Adipocyte (in vitro differentiated cells): ENCODE measurements around the gene TIMM17A.

ENCODE experiments used
- DNase-seq: peaks from one replicate; pipeline ENCODE4 v3.0.0-alpha.2; 2015; ENCODE audit warnings: low read depth
- H3K27me3 ChIP-seq: replicated peaks from 2 replicates; pipeline ENCODE4 v1.7.0; 2013; ENCODE audit warnings: mild to moderate bottlenecking, low read length, moderate library complexity; ENCODE audit not compliant: control insufficient read depth, insufficient read depth
- H3K36me3 ChIP-seq: 2 replicates; pipeline ENCODE4 v1.7.0; 2013; ENCODE audit warnings: low read length, mild to moderate bottlenecking, moderate library complexity; ENCODE audit not compliant: control insufficient read depth, insufficient read depth, severe bottlenecking
- H3K4me1 ChIP-seq: 2 replicates; pipeline ENCODE4 v1.7.0; 2013; ENCODE audit warnings: mild to moderate bottlenecking, low read length, moderate library complexity; ENCODE audit not compliant: control insufficient read depth, insufficient read depth
- H3K4me3 ChIP-seq: 2 replicates; pipeline ENCODE4 v1.7.0; 2013; ENCODE audit warnings: mild to moderate bottlenecking, low read length, moderate library complexity
- H3K9ac ChIP-seq: 2 replicates; pipeline ENCODE4 v1.7.0; 2013; ENCODE audit warnings: mild to moderate bottlenecking, low read length, moderate library complexity
- H3K9me3 ChIP-seq: 2 replicates; pipeline ENCODE4 v1.7.0; 2013; ENCODE audit warnings: mild to moderate bottlenecking, low read length, moderate library complexity; ENCODE audit not compliant: control insufficient read depth

TIMM17A gene

DNA sequence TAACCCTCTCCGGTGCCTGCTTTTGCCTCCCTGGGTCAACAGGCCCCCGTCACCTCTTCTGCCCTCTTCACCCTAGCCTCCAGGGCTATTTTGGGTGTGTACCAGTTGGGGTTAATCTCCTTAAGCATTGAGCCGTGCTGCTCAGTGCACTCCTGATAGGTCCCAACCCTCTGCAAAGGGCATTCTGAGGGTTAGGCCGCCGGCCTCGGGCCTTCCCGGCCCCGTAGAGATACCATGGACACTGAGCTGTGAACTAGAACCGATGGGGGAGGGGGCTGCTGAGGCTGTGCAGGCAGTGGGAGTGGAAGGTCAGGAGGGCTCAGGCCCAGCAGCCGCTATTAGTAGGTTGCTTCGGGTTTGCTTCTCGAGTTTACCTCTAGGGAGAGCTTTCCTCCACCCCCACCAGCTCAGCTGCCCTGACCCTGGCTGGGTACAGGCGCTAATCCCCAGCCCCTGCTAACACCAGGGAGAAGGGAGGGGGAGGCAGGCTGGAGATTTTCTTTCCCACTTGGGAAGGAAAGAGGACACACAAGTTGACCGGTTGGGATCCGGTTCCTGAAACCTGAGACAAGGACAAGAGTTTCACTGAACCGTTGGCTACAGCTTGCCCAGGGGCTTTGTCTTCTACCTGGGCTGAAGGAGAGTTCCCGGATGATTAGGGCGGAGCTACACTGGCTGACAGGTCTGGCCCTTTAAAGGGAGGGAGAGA lies 13.7 kb upstream of the TIMM17A start:
- Histone ChIP-seq H3K9ac (peak overlapping the region; percentile 73), H3K4me3 (peak overlapping the region; percentile 45)

DNA sequence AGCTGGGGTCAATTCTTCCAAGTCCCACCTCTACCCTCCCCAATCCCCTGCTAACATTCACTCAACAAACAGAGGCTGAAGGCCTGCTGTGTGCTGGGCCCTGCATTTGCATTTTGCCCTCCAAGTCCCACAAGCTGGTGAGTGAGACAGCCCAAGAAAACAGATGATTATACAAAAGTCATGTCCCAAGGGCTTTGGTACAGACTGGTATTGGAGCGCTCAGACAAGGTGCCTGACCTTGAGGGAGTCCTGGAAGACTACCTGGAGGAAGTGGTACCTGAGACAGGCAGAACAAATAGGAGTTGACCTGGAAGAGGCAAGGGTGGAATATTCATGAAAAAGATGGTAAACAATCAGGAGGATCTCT lies 13.2 kb upstream of the TIMM17A start:
- Histone ChIP-seq H3K9ac (peak overlapping the region; percentile 73), H3K36me3 (no peaks in the 10 kb centered on the region), H3K4me1 (peaks cover 67% of the 10 kb centered on the region), H3K9me3 (no peaks in the 10 kb centered on the region), H3K27me3 (no peaks in the 10 kb centered on the region), H3K4me3 (peak overlapping the region; percentile 45)
- no peak for DNase-seq

More for the DNA sequence above, 13.7 kb upstream of the TIMM17A start:
- Histone ChIP-seq H3K9me3 (no peaks in the 10 kb centered on the region), H3K27me3 (no peaks in the 10 kb centered on the region), H3K36me3 (no peaks in the 10 kb centered on the region), H3K4me1 (peaks cover 62% of the 10 kb centered on the region)
- DNase-seq = no peak

DNA sequence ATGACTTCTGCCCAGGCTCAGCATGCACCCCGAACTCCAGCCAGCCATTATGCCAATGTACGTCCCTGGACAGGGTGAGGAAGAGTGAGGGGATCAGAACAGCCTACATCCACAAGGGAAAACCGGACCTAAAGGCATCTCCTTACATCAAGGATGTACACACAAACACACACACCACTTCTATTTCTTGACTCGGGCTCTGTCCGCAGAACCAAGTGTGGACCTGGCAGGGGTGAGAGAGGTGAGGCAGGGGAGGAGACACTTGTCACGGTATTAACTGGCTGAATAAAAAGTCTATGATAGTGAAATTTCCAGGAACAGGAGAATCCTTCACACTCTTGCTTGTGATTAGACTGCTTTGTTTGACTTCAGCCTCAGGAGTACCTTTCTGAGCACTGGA lies 11.3 kb upstream of the TIMM17A start:
- Histone ChIP-seq H3K27me3 (no peaks in the 10 kb centered on the region), H3K9ac (peak overlapping the region; percentile 97), H3K4me1 (peaks cover 63% of the 10 kb centered on the region), H3K9me3 (no peaks in the 10 kb centered on the region), H3K4me3 (peak overlapping the region; percentile 98), H3K36me3 (no peaks in the 10 kb centered on the region)
- no peak for DNase-seq

DNA sequence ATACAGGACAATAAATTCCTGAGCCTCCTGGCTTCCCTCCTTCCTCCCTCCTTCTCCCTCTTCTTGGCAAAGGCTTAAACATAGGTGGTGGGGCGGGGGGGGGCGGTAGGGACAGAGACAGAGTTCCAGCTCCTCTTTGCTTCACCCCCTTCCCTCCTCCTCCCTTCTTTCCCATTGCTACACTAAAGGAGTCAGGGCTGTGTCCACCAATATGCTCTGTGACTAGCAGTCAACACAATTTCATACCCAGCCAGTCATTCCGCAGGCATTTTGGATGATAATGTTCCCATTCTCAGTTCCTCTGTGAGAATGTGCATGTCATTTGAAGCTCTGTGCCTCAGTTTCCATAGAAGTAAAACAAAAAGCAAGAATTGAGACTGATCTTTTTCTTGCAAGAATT lies 10.7 kb upstream of the TIMM17A start:
- no peaks in the 10 kb centered on the region for H3K27me3 ChIP-seq
- H3K36me3 ChIP-seq = no peaks in the 10 kb centered on the region
- DNase-seq = peak; percentile 22
- H3K4me3 ChIP-seq = peak overlapping the region; percentile 98
- no peaks in the 10 kb centered on the region for H3K9me3 ChIP-seq
- H3K4me1 ChIP-seq = peaks cover 62% of the 10 kb centered on the region
- peak overlapping the region; percentile 97 for H3K9ac ChIP-seq

DNA sequence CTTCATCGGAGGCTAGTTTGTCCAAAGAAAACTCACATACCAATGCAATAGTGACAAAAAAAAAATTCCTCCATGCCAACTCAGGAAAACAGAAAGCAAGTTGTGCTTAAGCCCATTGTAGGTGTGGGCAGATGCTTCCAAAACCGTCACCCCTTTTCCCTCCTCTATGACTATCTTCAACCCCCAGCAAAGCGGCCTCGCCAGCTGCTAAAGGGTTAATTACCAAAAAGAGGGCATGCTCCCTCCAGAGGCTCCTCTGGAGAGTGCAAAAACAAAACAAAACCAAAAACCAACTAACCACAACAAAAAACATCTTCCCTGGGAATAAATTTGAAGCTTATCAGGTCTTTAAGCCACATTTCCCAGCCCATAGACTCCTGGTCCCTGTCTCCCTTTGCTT lies 10.1 kb upstream of the TIMM17A start:
- peak overlapping the region; percentile 98 for H3K4me3 ChIP-seq

DNA sequence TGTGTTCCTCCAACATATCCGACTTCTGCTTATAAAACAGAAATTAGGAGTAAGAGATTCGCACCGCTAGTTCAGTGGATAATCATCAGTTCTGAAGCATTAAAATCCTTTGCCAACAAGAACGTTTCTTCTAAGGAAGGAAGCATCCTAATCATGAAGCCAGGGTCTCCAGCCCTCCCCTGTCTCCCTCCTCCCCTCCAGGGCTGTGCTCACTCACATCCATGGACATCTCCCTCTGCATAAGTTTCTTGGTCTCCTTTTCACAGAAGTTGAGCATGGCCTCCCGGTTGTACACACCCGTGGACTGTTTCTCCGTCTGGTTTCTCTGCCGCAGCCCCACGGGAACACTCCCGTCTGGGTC lies 9.5 kb upstream of the TIMM17A start:
- peak overlapping the region; percentile 98 for H3K4me3 ChIP-seq
- peak; percentile 28 for DNase-seq
- no peaks in the 10 kb centered on the region for H3K36me3 ChIP-seq
- H3K27me3 ChIP-seq = no peaks in the 10 kb centered on the region
- H3K9me3 ChIP-seq = no peaks in the 10 kb centered on the region
- H3K4me1 ChIP-seq = peaks cover 67% of the 10 kb centered on the region
- H3K9ac ChIP-seq = peak overlapping the region; percentile 97

More for the DNA sequence above, 10.1 kb upstream of the TIMM17A start:
- H3K36me3 ChIP-seq = no peaks in the 10 kb centered on the region
- peak; percentile 63 for DNase-seq
- H3K9ac ChIP-seq = peak overlapping the region; percentile 97
- no peaks in the 10 kb centered on the region for H3K9me3 ChIP-seq
- no peaks in the 10 kb centered on the region for H3K27me3 ChIP-seq
- H3K4me1 ChIP-seq = peaks cover 65% of the 10 kb centered on the region

DNA sequence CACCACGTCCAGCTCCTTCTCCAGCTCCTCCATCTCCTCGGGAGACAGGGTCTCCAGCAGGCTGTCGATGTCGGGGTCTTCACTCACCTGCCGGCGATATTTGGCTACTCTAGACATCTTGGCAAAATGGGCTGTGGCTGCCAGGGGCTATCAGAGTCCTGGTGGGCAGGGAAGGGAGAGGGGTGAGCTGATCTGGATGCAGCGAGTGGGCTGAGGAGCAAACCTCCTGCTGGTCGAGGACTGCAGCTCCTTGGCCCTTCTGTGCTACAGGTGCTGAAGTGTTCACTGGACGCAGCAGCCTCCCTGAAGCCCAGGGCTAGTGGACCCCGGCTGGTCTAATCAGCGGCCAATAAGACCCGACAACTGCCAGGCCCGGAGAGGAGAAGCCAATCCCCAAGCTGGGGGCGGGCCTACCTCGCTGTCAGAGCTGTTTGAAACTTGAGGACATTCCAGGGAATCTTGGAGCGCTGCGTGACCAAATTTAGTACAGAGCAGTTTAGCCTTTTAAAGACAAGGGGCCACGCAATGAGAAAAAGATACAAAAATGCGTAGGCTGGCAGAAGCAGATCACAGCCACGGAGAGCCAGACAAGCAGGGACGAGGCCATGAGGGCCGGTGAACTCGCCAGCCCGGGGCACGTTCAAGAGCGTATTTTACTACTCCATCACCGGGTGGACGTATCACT lies 8.9 kb upstream of the TIMM17A start, which contains the start of gene LMOD1:
Gene LMOD1, minus strand, starts transcription at position 325 of the 685 bp plus-strand sequence. Its CDS starts 208 bp downstream, at position 117.
- DNase-seq = peak; percentile 98
- Histone ChIP-seq H3K36me3 (no peaks in the 10 kb centered on the region), H3K27me3 (no peaks in the 10 kb centered on the region), H3K9ac (peak within 1 kb of the TSS; percentile 97), H3K9me3 (no peaks in the 10 kb centered on the region), H3K4me3 (peak within 1 kb of the TSS; percentile 98), H3K4me1 (peaks cover 65% of the 10 kb centered on the region)

DNA sequence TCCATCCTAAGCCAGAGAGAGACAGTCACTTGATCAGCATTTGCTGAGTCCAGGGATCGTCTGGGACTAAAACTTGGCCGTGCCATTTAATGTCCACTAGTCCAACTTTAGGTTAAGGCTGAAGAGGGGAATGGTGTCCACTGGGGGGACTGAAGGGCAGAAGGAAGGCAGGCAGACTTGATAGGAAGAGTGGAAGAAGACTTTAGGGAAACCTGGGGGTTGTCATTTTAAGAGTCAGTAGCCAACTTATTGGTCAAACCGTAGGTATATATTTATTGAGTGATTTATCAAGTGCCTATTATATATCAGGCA lies 7.7 kb upstream of the TIMM17A start:
- no peaks in the 10 kb centered on the region for H3K9me3 ChIP-seq
- no peaks in the 10 kb centered on the region for H3K36me3 ChIP-seq
- no peak for DNase-seq
- no peaks in the 10 kb centered on the region for H3K27me3 ChIP-seq
- H3K4me3 ChIP-seq = peak overlapping the region; percentile 98
- peak overlapping the region; percentile 97 for H3K9ac ChIP-seq
- peaks cover 52% of the 10 kb centered on the region for H3K4me1 ChIP-seq

DNA sequence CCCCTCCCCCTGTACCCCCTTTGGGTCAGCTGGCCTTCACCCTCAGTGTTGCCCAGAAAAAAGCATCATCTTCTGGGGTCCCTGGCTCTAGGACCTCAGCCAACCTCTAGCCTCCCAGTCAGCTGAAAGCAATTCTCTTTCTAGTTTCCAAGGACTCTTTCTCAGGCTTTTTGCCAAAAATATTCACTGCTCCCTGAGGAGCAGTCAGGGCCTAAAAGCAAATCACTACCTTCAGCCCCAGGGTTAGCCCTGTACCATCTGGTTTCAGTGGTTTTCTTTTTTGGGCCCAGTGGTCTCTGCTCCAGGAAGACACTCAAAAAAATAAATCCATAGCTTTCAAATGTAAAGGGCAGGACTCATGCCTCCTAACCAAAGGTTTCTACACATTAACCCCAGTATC lies 5.8 kb upstream of the TIMM17A start:
- Histone ChIP-seq H3K9ac (peak overlapping the region; percentile 53), H3K27me3 (no peaks in the 10 kb centered on the region), H3K4me1 (peaks cover 40% of the 10 kb centered on the region), H3K4me3 (no peak overlapping the region), H3K9me3 (no peaks in the 10 kb centered on the region), H3K36me3 (no peaks in the 10 kb centered on the region)
- DNase-seq = peak; percentile 34

DNA sequence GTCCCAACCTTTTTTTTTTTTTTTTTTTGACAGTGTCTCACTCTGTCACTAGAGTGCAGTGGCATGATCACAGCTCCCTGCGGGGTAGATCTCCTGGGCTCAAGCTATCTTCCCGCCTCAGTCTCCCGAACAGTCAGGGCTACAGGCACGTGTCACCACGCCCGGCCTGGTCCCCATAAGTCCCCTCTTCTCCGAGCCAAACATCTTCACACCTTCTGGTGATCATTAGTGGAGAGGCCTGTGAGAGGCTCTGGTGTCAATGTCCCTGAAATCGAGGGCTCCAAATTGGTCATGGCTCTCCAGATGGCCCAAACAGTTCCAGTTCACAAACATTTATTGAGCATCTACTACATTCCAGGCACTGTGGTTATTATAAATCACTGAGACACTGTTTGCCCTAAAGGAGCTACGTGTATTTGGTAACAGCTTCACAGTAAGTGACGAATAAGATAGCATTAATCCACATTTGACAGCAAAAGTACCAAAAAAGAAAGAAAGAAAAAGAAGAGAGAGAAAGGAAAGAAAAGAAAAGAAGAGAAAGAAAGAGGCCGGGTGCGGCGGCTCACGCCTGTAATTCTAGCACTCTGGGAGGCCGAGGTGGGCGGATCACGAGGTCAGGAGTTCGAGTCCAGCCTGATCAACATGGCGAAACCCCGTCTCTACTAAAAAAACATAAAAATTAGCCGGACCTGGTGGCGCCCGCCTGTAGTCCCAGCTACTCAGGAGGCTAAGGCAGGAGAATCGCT lies 867 bp upstream of the TIMM17A start:
- Histone ChIP-seq H3K4me3 (peak overlapping the region; percentile 88), H3K36me3 (peaks cover 20% of the 10 kb centered on the region), H3K9me3 (no peaks in the 10 kb centered on the region), H3K27me3 (no peaks in the 10 kb centered on the region), H3K4me1 (peaks cover 20% of the 10 kb centered on the region), H3K9ac (peak overlapping the region; percentile 92)
- DNase-seq = no peak

DNA sequence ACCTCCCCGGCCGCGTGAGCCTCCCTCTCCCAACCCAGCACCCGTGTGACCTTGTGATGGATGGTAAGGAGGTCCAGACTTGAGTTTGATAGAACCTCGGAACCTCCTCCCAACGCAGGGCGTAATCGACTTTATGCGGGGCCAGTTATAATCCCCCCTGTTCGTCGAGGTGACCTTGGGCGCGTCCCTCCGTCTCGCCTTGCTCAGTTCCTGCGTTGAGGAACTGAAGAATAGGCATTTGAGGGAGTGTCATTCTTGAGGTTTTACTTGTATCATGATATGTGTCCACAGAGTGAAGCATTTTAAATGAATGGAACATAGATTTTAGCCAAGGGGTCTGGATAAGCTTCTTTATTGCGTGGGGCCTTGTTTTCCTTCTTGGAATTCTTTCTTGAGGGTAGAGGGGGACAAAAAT lies 433 bp downstream of the TIMM17A start:
- no peaks in the 10 kb centered on the region for H3K9me3 ChIP-seq
- DNase-seq = no peak
- peak overlapping the region; percentile 88 for H3K4me3 ChIP-seq
- H3K27me3 ChIP-seq = no peaks in the 10 kb centered on the region
- H3K4me1 ChIP-seq = peaks cover 11% of the 10 kb centered on the region
- peaks cover 30% of the 10 kb centered on the region for H3K36me3 ChIP-seq
- peak overlapping the region; percentile 92 for H3K9ac ChIP-seq
